HG03060 (cell line): Measurements from ENCODE around the gene SORCS2.

Experiments
- ATAC-seq: cut with Tn5 transposase; IDR thresholded peaks from one replicate; pipeline ENCODE4 v1.9.1; 2021; ENCODE audit warnings: low read depth, moderate number of reproducible peaks; ENCODE audit not compliant: unreplicated experiment

Gene SORCS2

GRCh38 chr4:7313991-7314390 is 121.7 kb downstream of the SORCS2 start:
- ATAC-seq, result no peak

- no peak for ATAC-seq
These were observed 122.9 kb downstream of the SORCS2 start for GRCh38 chr4:7315286-7315685.

DNA sequence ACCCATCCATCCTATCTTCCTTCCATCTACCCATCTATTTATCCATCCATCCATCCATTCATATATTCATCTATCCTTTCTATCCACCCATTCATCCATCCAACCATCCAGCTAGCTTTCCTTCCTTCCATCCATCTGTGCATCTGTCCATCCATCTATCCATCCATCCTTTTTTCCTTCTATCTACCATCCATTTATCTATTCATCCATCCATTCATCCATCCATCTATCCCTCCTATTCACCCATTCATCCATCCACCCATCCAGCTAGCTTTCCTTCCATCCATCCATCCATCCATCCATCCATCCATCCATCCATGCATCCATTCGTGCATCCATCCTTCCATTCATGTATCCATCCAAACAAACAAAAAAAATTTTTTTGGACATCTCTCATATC is 123.6 kb downstream of the SORCS2 start:
- ATAC-seq, result no peak

- ATAC-seq, result no peak
These were observed 126.7 kb downstream of the SORCS2 start for GRCh38 chr4:7319024-7319423.

GRCh38 chr4:7320206-7320797 is 128.0 kb downstream of the SORCS2 start:
- no peak for ATAC-seq

DNA sequence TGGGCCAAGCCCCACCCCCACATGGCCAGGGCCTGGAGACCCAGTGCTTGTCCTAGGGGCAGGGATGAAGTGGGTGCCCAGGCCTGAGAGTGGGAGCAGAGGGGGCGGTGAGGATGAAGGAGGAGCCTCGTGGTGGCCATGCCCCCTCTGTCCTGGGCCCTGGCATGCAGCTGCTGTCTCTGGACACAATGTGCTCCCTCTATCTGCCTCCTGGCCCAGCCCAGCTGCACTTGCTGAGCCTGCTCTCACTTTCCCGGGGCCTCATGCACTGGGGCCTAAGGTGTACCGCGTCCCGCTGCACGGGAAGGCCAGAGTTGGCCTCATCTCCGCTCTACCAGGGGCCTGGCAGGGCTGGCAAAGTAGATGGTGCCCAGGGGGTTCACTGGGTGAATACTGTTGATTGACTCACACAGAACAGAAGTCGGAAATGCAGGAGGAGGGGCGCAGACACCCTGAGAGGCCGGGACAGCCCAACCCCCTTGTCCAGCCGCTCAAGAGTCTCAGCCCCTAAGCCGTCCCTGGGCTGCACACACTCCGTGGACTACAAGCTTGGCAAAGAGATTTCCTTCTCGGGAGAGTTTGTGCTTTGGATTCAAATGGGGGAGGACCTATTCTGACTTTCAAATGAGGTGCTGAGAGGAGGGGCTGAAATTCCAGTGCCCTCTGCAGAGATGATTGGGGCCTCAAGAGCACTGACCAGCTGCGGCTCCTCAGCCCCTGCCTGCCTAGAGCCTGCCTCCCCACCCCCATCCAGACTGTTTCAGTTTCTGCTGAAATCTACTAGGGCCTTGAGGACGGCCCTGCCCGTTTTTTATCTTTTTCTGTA is 130.0 kb downstream of the SORCS2 start:
- no peak for ATAC-seq

DNA sequence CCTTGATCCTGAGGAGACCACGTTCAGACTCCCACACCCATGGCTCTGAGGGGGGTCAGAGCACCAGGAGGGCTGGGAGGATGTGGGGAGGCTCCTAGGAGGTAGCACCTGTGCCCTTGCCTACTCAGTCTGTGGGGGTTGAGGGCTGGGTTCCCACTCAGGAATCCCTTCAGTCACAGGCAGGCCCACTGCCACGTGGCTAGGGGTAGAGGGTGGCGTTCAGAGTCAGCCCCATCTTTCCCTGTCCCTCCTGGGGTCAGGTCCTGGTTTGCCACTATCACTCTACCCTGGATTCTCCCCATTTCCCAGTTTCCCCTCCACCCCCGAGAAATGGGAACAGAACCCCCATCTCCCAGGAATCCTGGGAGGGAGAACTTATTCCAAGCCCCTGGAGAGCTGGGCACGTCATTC is 131.1 kb downstream of the SORCS2 start:
- ATAC-seq, result no peak

- ATAC-seq, result no peak
These were observed 131.7 kb downstream of the SORCS2 start for GRCh38 chr4:7323872-7324650.

GRCh38 chr4:7324651-7325121 is 132.3 kb downstream of the SORCS2 start:
- no peak for ATAC-seq

DNA sequence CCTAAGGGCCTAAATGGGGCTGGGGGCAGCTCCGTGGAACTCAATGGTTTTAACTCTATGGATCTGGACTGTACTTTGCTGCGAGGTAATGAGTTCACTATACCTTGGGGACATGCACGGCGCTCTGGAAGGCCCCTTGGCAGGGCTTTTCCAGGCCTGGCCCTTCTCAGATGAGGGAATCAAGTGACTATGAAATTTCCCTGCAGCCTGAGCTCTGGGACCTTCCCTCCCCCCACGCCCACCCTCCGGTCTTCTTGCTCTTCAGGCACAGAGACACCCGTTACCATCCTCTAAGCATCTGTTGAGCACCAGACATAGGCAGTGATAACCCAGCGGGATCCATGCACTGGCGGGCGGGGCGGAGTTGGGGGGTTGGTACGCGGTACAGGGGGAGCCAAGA is 133.2 kb downstream of the SORCS2 start:
- ATAC-seq, result no peak

DNA sequence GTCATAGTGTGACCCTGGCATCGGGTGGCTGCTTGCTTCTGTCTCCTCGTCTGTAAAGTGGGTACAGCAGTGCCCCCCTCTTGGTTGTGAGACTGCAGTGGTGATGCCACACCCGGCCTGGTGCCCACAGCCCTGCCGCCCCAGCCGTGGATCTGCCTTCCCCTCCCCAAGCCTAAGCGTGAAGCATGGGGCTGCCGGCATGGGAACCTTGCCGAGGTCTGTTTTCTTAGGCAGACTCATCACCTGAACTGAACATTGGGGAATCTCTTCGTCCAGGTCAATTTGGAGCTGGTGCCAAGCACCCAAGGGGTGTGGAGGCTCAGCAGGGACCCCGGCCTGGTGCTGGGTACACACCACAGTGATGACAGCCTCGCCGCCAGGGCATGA is 134.0 kb downstream of the SORCS2 start:
- no peak for ATAC-seq

- no peak for ATAC-seq
These were observed 134.5 kb downstream of the SORCS2 start for GRCh38 chr4:7326693-7327340.

GRCh38 chr4:7327341-7327885 is 135.1 kb downstream of the SORCS2 start:
- ATAC-seq, result no peak

DNA sequence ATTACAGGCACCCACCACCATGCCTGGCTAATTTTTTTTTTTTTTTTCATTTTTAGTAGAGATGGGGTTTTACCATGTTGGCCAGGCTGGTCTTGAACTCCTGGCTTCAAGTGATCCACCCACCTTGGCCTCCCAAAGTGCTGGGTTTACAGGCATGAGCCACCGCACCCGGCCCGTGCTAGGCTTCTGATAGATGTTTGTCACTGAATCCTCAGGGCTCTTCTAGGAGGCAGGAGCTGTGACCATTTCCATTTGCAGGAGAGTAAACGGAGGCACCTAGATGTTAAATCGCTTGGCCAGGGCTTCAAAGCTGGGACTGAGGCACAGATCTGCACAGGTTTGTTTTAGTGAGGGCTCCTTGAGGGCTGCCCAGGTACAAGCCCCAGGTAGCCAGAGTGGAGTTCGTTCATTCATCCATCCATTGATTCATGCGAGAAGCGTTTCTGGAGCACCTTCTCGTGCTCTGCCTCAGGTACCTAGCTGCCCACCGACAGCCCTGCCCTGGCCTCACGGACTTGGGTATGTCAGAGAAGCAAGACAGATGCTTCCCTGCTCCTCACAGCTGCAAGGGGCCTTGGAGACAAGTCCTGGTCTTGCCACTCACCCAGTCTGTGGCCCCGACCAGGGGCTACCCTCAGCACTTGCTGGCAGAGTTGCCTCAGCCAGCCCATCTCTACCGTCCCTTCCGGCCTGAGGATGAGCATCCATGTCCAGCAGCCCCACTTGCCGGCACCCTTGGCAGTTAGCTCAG is 136.0 kb downstream of the SORCS2 start:
- no peak for ATAC-seq

DNA sequence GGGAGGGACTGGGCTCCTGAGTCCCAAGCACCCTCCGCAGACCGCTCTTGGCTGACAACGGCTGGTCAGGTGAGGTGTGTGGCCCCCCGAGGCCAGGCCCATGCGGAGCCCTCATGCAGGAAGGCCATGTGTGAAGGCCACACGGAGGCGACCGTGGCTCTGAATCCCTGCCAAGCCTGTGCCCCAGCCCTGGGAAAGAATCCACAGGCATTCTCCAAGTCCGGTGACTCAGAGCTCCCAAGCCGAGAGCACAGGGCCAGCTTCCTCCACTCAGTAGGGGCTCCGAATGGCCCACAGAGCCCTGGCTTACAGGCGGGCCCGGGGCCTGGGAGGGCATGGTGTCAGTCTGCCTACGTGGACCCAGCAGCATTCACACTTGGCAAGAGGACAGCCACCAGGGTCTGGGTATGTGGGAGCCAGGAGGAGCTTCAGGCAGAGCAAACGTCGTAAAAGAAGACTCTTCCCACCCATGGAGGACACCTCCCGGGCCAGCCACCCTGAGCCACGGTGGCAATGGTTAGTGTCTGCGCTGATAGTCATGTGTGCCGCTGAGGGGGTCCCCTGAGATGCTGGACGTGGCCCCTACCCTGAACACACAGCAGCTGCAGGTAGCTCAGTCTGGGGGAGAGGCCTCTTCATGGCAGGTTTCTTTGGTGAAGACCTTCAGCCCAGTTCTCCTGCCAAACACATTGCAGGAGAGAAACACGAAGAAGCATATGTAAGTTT is 136.7 kb downstream of the SORCS2 start:
- ATAC-seq, result no peak

GRCh38 chr4:7330031-7330596 is 137.8 kb downstream of the SORCS2 start:
- no peak for ATAC-seq

GRCh38 chr4:7330811-7331681 is 138.7 kb downstream of the SORCS2 start:
- no peak for ATAC-seq

GRCh38 chr4:7331682-7332000 is 139.3 kb downstream of the SORCS2 start:
- ATAC-seq, result no peak
